ENCODE data around the gene MRPS17.

MRPS17 gene

GRCh38 chr7:55973747-55974250 is 22.1 kb downstream of the MRPS17 start:
- no peak overlapping the region for H3K27ac ChIP-seq (ENCODE audit: low read depth, low read length)
- no peak overlapping the region for H3K9ac ChIP-seq (ENCODE audit: low read depth, low read length)
- no peak overlapping the region for H3K4me3 ChIP-seq (ENCODE audit: low read depth, low read length)
- no peaks in the 10 kb centered on the region for H3K4me1 ChIP-seq (ENCODE audit: control insufficient read depth, insufficient read depth, low read length)
- H3K9me3 ChIP-seq (ENCODE audit: control insufficient read depth, insufficient read depth, low read length), result no peaks in the 10 kb centered on the region
- no peaks in the 10 kb centered on the region for H3K27me3 ChIP-seq (ENCODE audit: control insufficient read depth, insufficient read depth, low read length)
- H3K36me3 ChIP-seq (ENCODE audit: control insufficient read depth, insufficient read depth, low read length), result peaks cover 11% of the 10 kb centered on the region

- Histone ChIP-seq H3K36me3 (ENCODE audit: control insufficient read depth, insufficient read depth, low read length) (peaks cover 34% of the 10 kb centered on the region), H3K27ac (ENCODE audit: low read depth, low read length) (no peak overlapping the region), H3K9ac (ENCODE audit: low read depth, low read length) (no peak overlapping the region), H3K4me1 (ENCODE audit: control insufficient read depth, insufficient read depth, low read length) (no peaks in the 10 kb centered on the region), H3K4me3 (ENCODE audit: low read depth, low read length) (no peak overlapping the region), H3K27me3 (ENCODE audit: control insufficient read depth, insufficient read depth, low read length) (no peaks in the 10 kb centered on the region), H3K9me3 (ENCODE audit: control insufficient read depth, insufficient read depth, low read length) (no peaks in the 10 kb centered on the region)
Observed at GRCh38 chr7:55975988-55976633, 24.4 kb downstream of the MRPS17 start.

- no peak overlapping the region for H3K4me3 ChIP-seq (ENCODE audit: low read depth, low read length)
- H3K9me3 ChIP-seq (ENCODE audit: control insufficient read depth, insufficient read depth, low read length), result no peaks in the 10 kb centered on the region
- no peak overlapping the region for H3K9ac ChIP-seq (ENCODE audit: low read depth, low read length)
- H3K27ac ChIP-seq (ENCODE audit: low read depth, low read length), result no peak overlapping the region
- H3K27me3 ChIP-seq (ENCODE audit: control insufficient read depth, insufficient read depth, low read length), result no peaks in the 10 kb centered on the region
- no peaks in the 10 kb centered on the region for H3K4me1 ChIP-seq (ENCODE audit: control insufficient read depth, insufficient read depth, low read length)
- peaks cover 48% of the 10 kb centered on the region for H3K36me3 ChIP-seq (ENCODE audit: control insufficient read depth, insufficient read depth, low read length)
Observed at GRCh38 chr7:55977831-55978230, 26.2 kb downstream of the MRPS17 start.

- Histone ChIP-seq H3K9me3 (ENCODE audit: control insufficient read depth, insufficient read depth, low read length) (no peaks in the 10 kb centered on the region), H3K4me1 (ENCODE audit: control insufficient read depth, insufficient read depth, low read length) (no peaks in the 10 kb centered on the region), H3K4me3 (ENCODE audit: low read depth, low read length) (no peak overlapping the region), H3K27me3 (ENCODE audit: control insufficient read depth, insufficient read depth, low read length) (no peaks in the 10 kb centered on the region), H3K27ac (ENCODE audit: low read depth, low read length) (no peak overlapping the region), H3K36me3 (ENCODE audit: control insufficient read depth, insufficient read depth, low read length) (peaks cover 71% of the 10 kb centered on the region), H3K9ac (ENCODE audit: low read depth, low read length) (no peak overlapping the region)
Observed at GRCh38 chr7:55980266-55980665, 28.6 kb downstream of the MRPS17 start.

- H3K36me3 ChIP-seq (ENCODE audit: control insufficient read depth, insufficient read depth, low read length), result peaks cover 70% of the 10 kb centered on the region
- no peaks in the 10 kb centered on the region for H3K9me3 ChIP-seq (ENCODE audit: control insufficient read depth, insufficient read depth, low read length)
- H3K4me3 ChIP-seq (ENCODE audit: low read depth, low read length), result no peak overlapping the region
- H3K27me3 ChIP-seq (ENCODE audit: control insufficient read depth, insufficient read depth, low read length), result no peaks in the 10 kb centered on the region
- no peak overlapping the region for H3K9ac ChIP-seq (ENCODE audit: low read depth, low read length)
- H3K4me1 ChIP-seq (ENCODE audit: control insufficient read depth, insufficient read depth, low read length), result no peaks in the 10 kb centered on the region
- no peak overlapping the region for H3K27ac ChIP-seq (ENCODE audit: low read depth, low read length)
Observed at GRCh38 chr7:55983537-55983936, 31.9 kb downstream of the MRPS17 start.

GRCh38 chr7:55992346-55992745 is 40.7 kb downstream of the MRPS17 start:
- H3K36me3 ChIP-seq (ENCODE audit: control insufficient read depth, insufficient read depth, low read length), result peaks cover 24% of the 10 kb centered on the region
- no peaks in the 10 kb centered on the region for H3K27me3 ChIP-seq (ENCODE audit: control insufficient read depth, insufficient read depth, low read length)
- H3K9me3 ChIP-seq (ENCODE audit: control insufficient read depth, insufficient read depth, low read length), result no peaks in the 10 kb centered on the region
- no peak overlapping the region for H3K4me3 ChIP-seq (ENCODE audit: low read depth, low read length)
- no peaks in the 10 kb centered on the region for H3K4me1 ChIP-seq (ENCODE audit: control insufficient read depth, insufficient read depth, low read length)
- H3K27ac ChIP-seq (ENCODE audit: low read depth, low read length), result no peak overlapping the region
- no peak overlapping the region for H3K9ac ChIP-seq (ENCODE audit: low read depth, low read length)

GRCh38 chr7:55996856-55997500 is 45.3 kb downstream of the MRPS17 start:
- no peaks in the 10 kb centered on the region for H3K4me1 ChIP-seq (ENCODE audit: control insufficient read depth, insufficient read depth, low read length)
- no peaks in the 10 kb centered on the region for H3K9me3 ChIP-seq (ENCODE audit: control insufficient read depth, insufficient read depth, low read length)
- no peak overlapping the region for H3K9ac ChIP-seq (ENCODE audit: low read depth, low read length)
- peaks cover 35% of the 10 kb centered on the region for H3K36me3 ChIP-seq (ENCODE audit: control insufficient read depth, insufficient read depth, low read length)
- no peaks in the 10 kb centered on the region for H3K27me3 ChIP-seq (ENCODE audit: control insufficient read depth, insufficient read depth, low read length)
- no peak overlapping the region for H3K27ac ChIP-seq (ENCODE audit: low read depth, low read length)
- no peak overlapping the region for H3K4me3 ChIP-seq (ENCODE audit: low read depth, low read length)

GRCh38 chr7:56003749-56004148 is 52.1 kb downstream of the MRPS17 start:
- no peaks in the 10 kb centered on the region for H3K4me1 ChIP-seq (ENCODE audit: control insufficient read depth, insufficient read depth, low read length)
- no peak overlapping the region for H3K9ac ChIP-seq (ENCODE audit: low read depth, low read length)
- no peak overlapping the region for H3K27ac ChIP-seq (ENCODE audit: low read depth, low read length)
- H3K4me3 ChIP-seq (ENCODE audit: low read depth, low read length), result no peak overlapping the region
- H3K36me3 ChIP-seq (ENCODE audit: control insufficient read depth, insufficient read depth, low read length), result peaks cover 5% of the 10 kb centered on the region; the same call in 1 of the 2 replicates
- no peaks in the 10 kb centered on the region for H3K27me3 ChIP-seq (ENCODE audit: control insufficient read depth, insufficient read depth, low read length)
- no peaks in the 10 kb centered on the region for H3K9me3 ChIP-seq (ENCODE audit: control insufficient read depth, insufficient read depth, low read length)

All from HUES48 (cell line).